Fibroblast of mammary gland (primary cell): Measurements from ENCODE around the gene MMADHC.

Experiments
- DNase-seq: peaks from one replicate; pipeline ENCODE4 v3.0.0-alpha.2; 2010; ENCODE audit warnings: low read depth
- H3K4me3 ChIP-seq: 2 replicates; pipeline ENCODE4 v1.5.1; 2011; ENCODE audit warnings: low read depth, mild to moderate bottlenecking, low read length, moderate library complexity; ENCODE audit not compliant: control insufficient read depth
- TF ChIP-seq, protein P1 (sequence below): conservative IDR thresholded peaks from 2 replicates; pipeline ENCODE4 v1.5.1; 2011; ENCODE audit warnings: low read depth, low read length, inconsistent platforms; ENCODE audit not compliant: control insufficient read depth, insufficient read depth

The MMADHC gene

DNA sequence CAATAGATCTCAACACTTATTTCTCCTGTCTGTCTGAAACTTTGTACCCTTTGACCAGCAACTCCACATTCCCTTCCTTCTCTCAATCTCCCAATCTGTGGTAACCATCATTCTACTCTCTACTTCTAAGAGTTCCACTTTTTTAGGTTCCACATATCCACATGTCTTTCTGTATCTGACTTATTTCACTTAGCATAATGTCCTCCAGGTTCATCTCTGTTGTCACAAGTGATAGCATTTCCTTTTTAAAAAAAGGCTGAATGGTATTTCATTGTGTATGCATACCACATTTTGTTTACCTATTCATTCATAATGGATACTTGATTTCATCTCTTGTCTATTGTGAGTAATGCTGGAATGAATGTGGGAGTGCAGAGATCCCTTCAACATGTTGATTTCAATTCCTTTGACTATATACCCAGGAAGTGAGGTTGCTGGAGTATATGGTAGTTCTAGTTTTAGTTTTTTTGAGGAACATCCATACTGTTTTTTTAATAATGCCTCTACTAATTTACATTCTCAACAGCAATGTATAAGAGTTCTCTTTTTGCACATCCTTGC, 18.8 kb upstream of the MMADHC start:
- H3K4me3 ChIP-seq: no peak overlapping the region
- no peak for DNase-seq
- TF ChIP-seq, protein P1, sequence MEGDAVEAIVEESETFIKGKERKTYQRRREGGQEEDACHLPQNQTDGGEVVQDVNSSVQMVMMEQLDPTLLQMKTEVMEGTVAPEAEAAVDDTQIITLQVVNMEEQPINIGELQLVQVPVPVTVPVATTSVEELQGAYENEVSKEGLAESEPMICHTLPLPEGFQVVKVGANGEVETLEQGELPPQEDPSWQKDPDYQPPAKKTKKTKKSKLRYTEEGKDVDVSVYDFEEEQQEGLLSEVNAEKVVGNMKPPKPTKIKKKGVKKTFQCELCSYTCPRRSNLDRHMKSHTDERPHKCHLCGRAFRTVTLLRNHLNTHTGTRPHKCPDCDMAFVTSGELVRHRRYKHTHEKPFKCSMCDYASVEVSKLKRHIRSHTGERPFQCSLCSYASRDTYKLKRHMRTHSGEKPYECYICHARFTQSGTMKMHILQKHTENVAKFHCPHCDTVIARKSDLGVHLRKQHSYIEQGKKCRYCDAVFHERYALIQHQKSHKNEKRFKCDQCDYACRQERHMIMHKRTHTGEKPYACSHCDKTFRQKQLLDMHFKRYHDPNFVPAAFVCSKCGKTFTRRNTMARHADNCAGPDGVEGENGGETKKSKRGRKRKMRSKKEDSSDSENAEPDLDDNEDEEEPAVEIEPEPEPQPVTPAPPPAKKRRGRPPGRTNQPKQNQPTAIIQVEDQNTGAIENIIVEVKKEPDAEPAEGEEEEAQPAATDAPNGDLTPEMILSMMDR: no peak

- DNase-seq: no peak
- TF ChIP-seq, protein P1: no peak
Measured at GRCh38 chr2:149603248-149603647, 15.7 kb upstream of the MMADHC start.

DNA sequence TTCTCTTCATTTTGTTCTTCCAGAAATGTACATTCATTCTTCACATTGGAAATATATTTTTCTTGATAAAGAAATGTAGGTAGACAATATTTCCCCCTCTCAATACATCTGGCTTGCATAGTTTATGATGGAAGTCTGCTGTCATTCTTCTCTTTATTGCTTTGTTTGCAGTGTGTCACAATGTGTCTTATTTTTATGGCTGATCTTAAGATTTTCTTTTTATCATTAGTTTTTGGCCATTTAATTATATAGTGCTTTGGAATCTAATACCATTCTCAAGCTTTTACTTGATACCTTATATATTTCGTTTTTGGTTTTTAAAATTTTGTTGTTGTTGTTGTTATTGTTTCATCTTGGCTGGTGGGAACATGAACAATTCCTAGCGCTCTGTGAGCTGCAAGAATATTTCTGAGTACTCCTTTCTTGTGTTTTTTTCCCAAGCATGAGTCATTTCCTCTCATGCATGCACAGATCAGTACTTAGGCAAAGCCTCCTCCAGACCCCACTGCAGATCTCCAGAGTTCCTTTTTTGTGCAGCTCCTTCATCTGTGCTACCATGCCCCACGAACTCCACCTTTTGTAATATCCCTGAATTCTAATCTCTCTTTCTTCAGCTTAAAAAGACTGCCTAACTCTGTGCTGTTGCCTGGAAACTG, 13.7 kb upstream of the MMADHC start:
- TF ChIP-seq, protein P1: no peak
- peak; percentile 52 for DNase-seq
- H3K4me3 ChIP-seq: no peak overlapping the region

More at GRCh38 chr2:149603248-149603647, 15.7 kb upstream of the MMADHC start:
- no peak overlapping the region for H3K4me3 ChIP-seq

DNA sequence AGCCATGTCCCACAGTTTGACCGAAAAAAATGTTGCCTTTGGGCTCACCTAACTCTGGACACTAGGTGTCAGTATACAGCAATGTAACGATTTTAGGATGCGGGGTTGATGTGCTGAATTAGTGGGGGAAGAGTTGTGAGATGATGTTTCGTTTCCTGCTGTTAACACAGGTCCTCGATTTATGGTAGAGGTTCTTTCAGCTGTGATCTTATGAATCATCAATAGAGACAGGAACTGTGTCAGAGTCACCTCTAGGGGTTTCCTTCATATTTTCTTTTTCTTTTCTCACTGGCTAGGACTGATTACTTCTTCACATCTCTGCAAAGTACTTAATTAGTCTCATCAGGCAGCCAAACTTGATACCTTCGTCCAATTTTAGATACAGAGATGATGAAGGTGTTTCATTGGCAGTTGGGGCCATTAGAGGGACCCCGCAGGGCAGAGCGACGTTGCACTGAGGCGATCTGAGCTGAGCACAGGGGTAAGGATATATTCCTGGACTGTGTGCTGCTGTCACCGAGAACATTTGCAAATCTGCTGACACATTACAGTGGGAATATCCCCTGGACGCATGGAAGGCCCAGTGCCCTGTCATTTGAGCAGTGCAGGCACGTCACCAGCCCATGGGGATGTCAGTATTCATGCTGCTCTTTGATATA, 10.2 kb upstream of the MMADHC start:
- no peak overlapping the region for H3K4me3 ChIP-seq
- DNase-seq: peak; percentile 95
- TF ChIP-seq, protein P1: peak; percentile 91

GRCh38 chr2:149597050-149597667, 9.6 kb upstream of the MMADHC start:
- TF ChIP-seq, protein P1: no peak
- no peak for DNase-seq
- H3K4me3 ChIP-seq: no peak overlapping the region

DNA sequence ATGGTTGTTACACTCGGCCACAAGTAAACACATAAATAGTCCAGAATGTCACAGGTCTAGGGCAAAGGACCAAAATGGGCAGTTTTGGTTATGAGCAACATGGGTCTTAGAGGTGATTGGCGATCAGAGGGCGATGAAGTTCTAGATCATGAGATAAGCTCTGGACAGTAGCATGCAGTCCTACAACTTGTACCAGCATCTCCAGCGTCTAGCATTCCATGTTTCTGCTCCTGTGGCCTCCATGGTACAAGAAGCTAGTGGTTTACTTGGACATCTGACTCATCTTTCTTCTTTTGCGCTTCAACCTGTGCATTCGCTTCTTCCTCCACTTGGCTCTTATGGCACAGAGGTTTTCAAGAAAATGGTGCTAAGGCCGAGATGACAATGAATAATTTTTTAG, 8.9 kb upstream of the MMADHC start:
- no peak overlapping the region for H3K4me3 ChIP-seq
- no peak for DNase-seq
- TF ChIP-seq, protein P1: no peak
